ENCODE data around the gene WNT5B. TPM values are rescaled to one million over a fixed set of nuclear protein-coding genes. Genes with fewer than 3 reads are reported as not detected.

Gene WNT5B
- total RNA-seq, 1 donor from 2014 or later: 2.3 TPM

GRCh38 chr12:1660304-1661187 is 31.5 kb downstream of the WNT5B start:
- ATAC-seq (peak; percentile 56), DNase-seq (peak; percentile 93)
- Histone ChIP-seq H3K4me3 (peak overlapping the region; percentile 19), H3K27ac (peak overlapping the region; percentile 88), H3K4me1 (peaks cover 26% of the 10 kb centered on the region), H3K9me3 (no peaks in the 10 kb centered on the region), H3K27me3 (no peaks in the 10 kb centered on the region), H3K36me3 (no peaks in the 10 kb centered on the region)
- TF ChIP-seq CTCF (IDR thresholded peaks at IDR 0.05): no peak
- intact Hi-C loops (cut with DNase I): no loop called here

GRCh38 chr12:1661553-1662335 is 32.7 kb downstream of the WNT5B start:
- peak overlapping the region; percentile 90 for H3K27ac ChIP-seq
- H3K9me3 ChIP-seq: no peaks in the 10 kb centered on the region
- H3K36me3 ChIP-seq: no peaks in the 10 kb centered on the region
- intact Hi-C loops (cut with DNase I): no loop called here
- no peak for TF ChIP-seq CTCF (IDR thresholded peaks at IDR 0.05)
- peak; percentile 92 for ATAC-seq
- peaks cover 33% of the 10 kb centered on the region for H3K4me1 ChIP-seq
- H3K4me3 ChIP-seq: peak overlapping the region; percentile 56
- peak; percentile 97 for DNase-seq
- no peaks in the 10 kb centered on the region for H3K27me3 ChIP-seq

- H3K9me3 ChIP-seq: no peaks in the 10 kb centered on the region
- H3K4me3 ChIP-seq: no peak overlapping the region
- DNase-seq: peak; percentile 87
- peak; percentile 39 for TF ChIP-seq CTCF (IDR thresholded peaks at IDR 0.05)
- H3K36me3 ChIP-seq: no peaks in the 10 kb centered on the region
- peak overlapping the region; percentile 71 for H3K27ac ChIP-seq
- intact Hi-C loops (cut with DNase I): no loop called here
- H3K27me3 ChIP-seq: no peaks in the 10 kb centered on the region
- peak; percentile 47 for ATAC-seq
- peaks cover 33% of the 10 kb centered on the region for H3K4me1 ChIP-seq
Measured at GRCh38 chr12:1662761-1663439, 33.9 kb downstream of the WNT5B start.

GRCh38 chr12:1663440-1664132 is 34.6 kb downstream of the WNT5B start:
- Histone ChIP-seq H3K4me3 (no peak overlapping the region), H3K27ac (peak overlapping the region; percentile 71), H3K9me3 (no peaks in the 10 kb centered on the region), H3K27me3 (no peaks in the 10 kb centered on the region), H3K4me1 (peaks cover 33% of the 10 kb centered on the region), H3K36me3 (no peaks in the 10 kb centered on the region)
- TF ChIP-seq CTCF (IDR thresholded peaks at IDR 0.05): no peak
- intact Hi-C loops (cut with DNase I): no loop called here
- no peak for ATAC-seq
- DNase-seq: no peak

- no peak for TF ChIP-seq CTCF (IDR thresholded peaks at IDR 0.05)
- DNase-seq (no peak), ATAC-seq (no peak)
- H3K27me3 ChIP-seq: no peaks in the 10 kb centered on the region
- H3K27ac ChIP-seq: no peak overlapping the region
- no peaks in the 10 kb centered on the region for H3K9me3 ChIP-seq
- intact Hi-C loops (cut with DNase I): no loop called here
- H3K36me3 ChIP-seq: no peaks in the 10 kb centered on the region
- no peak overlapping the region for H3K4me3 ChIP-seq
- peaks cover 24% of the 10 kb centered on the region for H3K4me1 ChIP-seq
Measured at GRCh38 chr12:1665366-1665765, 36.3 kb downstream of the WNT5B start.

Data from upper lobe of right lung (tissue), 1 donor.